ENCODE data around the gene ANKRD44.

Gene ANKRD44

GRCh38 chr2:196971574-196972279, 338.9 kb downstream of the ANKRD44 start:
- no peak for DNase-seq

DNA sequence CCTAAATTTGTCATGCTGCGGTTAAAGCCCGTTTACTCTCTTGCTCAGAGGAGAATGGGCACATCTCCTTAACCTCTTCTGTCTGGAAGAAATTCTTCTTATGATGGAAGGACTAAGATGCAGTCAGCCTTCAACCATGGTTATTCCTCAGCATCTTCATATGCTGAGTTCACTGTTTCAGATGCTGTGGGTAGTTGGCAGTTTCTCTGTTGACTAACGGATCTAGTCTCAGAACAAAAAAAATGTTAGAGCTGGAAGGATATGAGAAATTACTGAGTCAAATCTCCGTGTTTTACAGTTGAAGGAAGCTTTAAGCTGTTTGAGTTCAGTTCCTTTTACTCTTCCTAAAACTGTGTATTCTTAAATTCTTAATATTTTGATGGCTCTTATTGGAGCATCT, 340.5 kb downstream of the ANKRD44 start:
- no peak for DNase-seq

GRCh38 chr2:196968516-196968915, 342.1 kb downstream of the ANKRD44 start:
- DNase-seq, result no peak

- DNase-seq, result no peak
Observed at GRCh38 chr2:196967775-196968174, 342.8 kb downstream of the ANKRD44 start.

DNA sequence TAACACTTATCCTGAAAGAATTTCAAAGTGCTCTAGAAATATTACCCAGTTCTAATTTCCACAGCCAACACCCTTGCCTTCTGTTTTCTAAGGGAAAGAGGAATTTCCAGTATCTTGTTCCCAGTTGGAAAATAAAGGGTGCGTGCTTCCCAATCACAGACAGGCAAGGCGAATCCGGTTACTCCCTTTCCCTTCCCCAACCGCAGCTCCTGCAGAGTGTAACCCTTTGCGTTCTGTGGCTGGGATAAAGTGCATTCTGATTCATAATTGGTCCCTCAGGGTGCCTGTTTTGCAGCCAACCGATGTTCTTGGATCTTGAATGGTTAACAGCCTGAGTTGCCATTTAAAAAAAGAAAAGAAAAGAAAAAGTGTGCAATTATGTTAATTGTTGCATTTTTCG, 343.5 kb downstream of the ANKRD44 start:
- no peak for DNase-seq

- DNase-seq, result no peak
Observed at GRCh38 chr2:196966061-196966460, 344.5 kb downstream of the ANKRD44 start.

DNA sequence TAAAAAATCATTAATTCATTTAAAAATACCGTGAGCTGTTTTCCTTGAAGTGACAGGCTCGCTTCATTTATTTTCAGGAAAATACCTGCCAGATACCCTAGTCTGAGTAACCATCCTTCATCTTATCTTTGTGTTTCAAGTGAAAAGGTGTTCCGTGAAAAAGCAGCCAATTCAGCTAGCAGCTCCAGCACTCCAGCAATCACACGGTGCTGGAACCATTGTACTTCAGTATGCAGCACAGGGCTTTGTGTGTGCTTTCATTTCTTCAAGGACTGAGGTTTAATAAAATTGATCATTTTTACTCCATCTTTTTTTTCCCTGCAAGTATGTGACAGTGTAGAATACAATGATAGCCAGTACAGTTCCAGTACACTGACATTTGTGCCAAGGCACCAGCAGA, 344.9 kb downstream of the ANKRD44 start:
- DNase-seq, result no peak

DNA sequence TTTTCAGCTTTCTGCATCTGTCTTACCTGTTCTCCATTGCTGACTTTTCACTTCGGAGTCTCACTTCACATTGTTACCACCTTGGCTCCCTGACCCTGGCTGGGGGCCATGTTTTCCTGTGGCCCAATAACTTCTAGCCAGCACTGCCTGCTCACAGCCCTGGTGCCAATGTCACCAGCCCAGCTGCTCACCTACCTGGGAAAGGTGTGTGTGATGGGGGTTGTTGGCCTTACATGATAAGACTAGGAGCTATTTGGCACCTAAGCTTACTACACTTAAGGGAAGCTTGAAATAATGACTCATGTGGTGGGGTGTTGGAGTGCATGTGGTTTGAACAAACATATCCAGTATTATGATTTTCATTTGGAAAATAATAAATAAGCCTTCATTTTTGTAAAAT, 346.6 kb downstream of the ANKRD44 start:
- no peak for DNase-seq

GRCh38 chr2:196963043-196963442, 347.5 kb downstream of the ANKRD44 start:
- DNase-seq, result no peak

DNA sequence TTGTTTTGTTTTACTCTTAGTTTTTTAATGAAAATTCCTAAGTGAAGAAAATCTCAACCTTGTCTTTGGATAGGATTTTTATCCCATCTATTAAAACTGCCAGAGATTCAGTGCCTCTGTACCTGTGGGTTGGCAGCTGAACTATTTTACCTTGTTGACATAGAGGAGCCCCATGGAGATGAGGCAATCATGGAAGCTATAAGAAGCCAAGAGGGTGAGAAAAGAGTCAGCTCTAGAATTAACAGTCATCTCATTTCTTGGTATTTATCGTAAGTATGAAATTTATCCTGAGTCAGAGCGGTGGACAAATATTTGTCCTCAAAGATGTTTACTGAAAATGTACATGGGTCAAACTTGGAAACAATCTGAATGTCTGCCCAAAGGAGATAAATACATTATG, 348.3 kb downstream of the ANKRD44 start:
- no peak for DNase-seq

- DNase-seq, result no peak
Observed at GRCh38 chr2:196961889-196962288, 348.7 kb downstream of the ANKRD44 start.

GRCh38 chr2:196959734-196960338, 350.7 kb downstream of the ANKRD44 start:
- DNase-seq, result no peak

DNA sequence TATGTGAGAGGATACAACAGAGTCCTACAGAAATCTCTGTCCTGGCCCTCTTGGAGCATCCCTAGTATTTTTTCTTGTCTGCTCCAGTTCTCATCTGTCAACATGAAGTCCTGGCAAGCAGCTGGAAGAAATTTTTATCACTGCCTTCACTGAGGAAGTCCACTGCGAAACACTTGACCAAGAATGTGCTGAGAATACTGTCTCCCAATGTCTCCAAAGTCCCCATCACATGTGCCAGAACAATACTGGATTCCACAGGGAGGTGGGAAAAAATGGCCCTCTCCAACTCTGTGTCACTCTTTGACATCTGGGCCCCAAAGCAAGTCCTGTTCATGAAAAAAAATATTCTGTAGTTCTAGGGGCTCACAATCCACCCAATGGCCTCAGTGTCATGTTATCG, 351.3 kb downstream of the ANKRD44 start:
- no peak for DNase-seq

- DNase-seq, result no peak
Observed at GRCh38 chr2:196957881-196958525, 352.6 kb downstream of the ANKRD44 start.

GRCh38 chr2:196957442-196957841, 353.1 kb downstream of the ANKRD44 start:
- DNase-seq, result no peak

GRCh38 chr2:196956069-196956468, 354.5 kb downstream of the ANKRD44 start:
- no peak for DNase-seq

GRCh38 chr2:196955036-196955435, 355.5 kb downstream of the ANKRD44 start:
- no peak for DNase-seq

GRCh38 chr2:196954001-196954400, 356.6 kb downstream of the ANKRD44 start:
- DNase-seq, result peak; percentile 44

GRCh38 chr2:196952936-196953335, 357.6 kb downstream of the ANKRD44 start:
- DNase-seq, result no peak

DNA sequence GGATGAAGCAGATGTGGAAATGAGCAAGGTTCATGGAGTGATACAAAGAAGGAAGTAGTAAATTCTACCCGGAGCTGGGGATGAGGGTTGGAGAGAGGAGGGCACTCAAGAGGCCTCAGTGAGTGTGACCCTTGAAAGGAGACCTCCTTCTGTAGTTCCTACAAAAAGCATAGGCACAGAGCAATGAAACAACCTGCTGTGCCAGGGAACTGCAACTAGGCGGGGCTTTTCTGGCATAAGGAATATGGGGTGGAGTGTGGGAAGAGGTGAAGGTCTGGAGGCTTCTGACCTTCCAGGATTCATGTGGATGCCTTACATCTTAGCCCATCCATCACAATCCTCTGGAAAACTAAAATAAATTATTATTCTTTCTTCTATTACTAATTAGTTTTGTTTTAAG, 358.6 kb downstream of the ANKRD44 start:
- DNase-seq, result no peak

- DNase-seq, result no peak
Observed at GRCh38 chr2:196949116-196949515, 361.5 kb downstream of the ANKRD44 start.

- DNase-seq, result no peak
Observed at GRCh38 chr2:196944570-196944969, 366.0 kb downstream of the ANKRD44 start.

- DNase-seq, result no peak
Observed at GRCh38 chr2:196941398-196942078, 369.0 kb downstream of the ANKRD44 start.

DNA sequence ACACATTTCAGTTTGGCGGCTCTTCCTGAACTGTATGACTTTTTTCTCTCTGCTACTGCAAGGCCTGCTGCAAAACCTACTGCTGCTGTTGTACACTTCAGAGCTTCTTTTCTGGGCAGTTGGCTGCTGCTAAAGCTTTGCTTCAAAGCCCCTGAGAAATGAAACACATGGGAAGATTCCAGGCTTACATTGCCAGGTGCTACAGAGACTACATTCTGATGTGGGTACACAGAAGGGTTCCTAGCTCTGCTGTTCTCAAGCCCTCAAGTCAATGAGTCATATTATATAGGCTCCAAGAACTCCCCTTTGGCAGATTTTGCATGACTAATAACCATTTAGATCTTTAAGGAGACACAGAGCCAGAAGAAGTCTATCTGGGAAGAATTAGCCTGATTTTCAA, 371.2 kb downstream of the ANKRD44 start:
- DNase-seq, result no peak
